NCI-H226 (cell line): Measurements from ENCODE around the gene AHRR.
"Not testable (repeated sequence)": the region's sequence is repeated elsewhere in the genome, so short reads cannot be mapped to it uniquely, and the experiment has no call there.

Source experiments
- DNase-seq: peaks from one replicate; pipeline ENCODE4 v3.0.0-alpha.2; 2015

The AHRR gene

GRCh38 chr5:398475-399295 lies 77.2 kb downstream of the AHRR start:
- no peak for DNase-seq

- DNase-seq = no peak
Measured at GRCh38 chr5:399296-400281, 78.1 kb downstream of the AHRR start.

GRCh38 chr5:400282-401145 lies 79.0 kb downstream of the AHRR start:
- no peak for DNase-seq

GRCh38 chr5:401146-402034 lies 79.9 kb downstream of the AHRR start:
- DNase-seq = no peak

DNA sequence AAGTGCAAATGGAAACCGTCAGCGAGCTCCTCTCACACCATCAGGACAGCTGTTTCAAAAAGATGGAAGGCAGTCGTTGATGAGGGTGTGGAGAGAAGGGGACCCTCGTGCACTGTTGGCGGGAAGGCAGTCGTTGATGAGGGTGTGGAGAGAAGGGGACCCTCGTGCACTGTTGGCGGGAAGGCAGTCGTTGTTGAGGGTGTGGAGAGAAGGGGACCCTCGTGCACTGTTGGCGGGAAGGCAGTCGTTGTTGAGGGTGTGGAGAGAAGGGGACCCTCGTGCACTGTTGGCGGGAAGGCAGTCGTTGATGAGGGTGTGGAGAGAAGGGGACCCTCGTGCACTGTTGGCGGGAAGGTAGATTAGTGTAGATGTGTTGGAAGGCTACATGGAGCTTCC lies 80.7 kb downstream of the AHRR start:
- not testable (repeated sequence) for DNase-seq

GRCh38 chr5:402615-403359 lies 81.3 kb downstream of the AHRR start:
- no peak for DNase-seq

DNA sequence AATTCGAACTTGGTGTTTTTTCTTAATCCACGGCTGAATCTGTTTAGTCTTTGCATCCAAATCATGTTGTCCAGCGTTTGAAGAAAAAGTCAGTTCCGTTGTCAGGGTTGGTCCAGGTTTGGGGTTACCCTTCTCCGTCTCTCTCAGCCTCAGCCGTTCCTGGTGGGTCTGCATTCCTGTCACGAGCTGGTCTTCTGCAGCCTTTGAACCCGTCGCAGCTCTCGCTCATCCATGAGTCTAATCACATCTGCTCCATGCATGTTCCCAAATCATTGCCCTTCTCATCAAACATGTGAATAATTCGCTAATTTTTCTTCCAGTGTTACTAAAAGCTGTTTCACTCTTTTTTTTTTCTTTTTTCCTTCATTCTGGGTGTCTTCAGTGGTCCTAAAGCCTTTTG lies 82.5 kb downstream of the AHRR start:
- no peak for DNase-seq

DNA sequence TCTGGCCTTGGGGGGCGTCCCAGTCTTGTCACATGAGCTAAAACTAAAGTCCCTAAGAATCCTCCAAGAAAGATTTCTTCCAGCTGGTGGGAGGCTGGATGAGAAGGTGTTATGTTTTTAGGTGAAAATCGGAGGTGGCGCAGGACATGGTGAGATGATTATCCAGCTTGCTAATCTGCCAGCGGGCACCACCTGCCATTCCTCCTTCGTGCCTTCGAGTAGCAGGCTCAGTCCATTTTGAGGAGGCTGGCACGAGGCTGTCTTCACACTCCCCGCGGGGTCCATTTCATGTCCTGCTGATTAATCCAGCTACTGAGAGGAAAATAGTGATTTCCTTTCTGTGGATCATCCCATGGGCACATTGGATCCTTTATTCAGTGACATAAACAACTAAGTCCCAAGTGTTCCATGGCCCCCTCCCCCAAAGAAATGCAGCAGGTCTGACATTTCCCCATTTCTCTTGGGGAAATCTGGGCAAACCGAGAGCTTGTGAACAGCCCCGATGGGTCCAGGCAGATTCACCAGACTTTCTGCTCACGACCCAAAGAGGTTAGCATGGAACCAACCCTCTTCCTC lies 83.2 kb downstream of the AHRR start:
- DNase-seq = no peak

DNA sequence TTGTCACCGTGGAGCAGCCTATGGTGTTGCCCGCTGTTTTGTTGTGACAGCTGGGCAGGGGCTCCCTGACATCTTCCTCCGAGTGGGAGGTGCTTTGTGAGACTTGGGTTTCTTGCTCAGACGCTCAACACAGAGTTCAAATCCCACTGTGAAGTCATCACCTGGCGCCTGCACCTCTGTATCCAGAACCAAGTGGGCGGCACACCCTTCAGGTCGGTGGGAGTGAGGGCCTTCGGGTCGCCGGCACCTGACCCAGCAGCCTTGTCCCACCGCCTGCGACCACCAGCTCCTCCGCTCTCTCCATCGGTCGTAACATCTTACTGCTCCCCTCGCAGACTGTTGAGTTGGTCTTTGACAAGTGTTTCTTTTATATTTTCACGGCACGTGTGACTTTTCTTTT lies 83.9 kb downstream of the AHRR start:
- no peak for DNase-seq

- DNase-seq = no peak
Measured at GRCh38 chr5:406041-406440, 84.5 kb downstream of the AHRR start.

GRCh38 chr5:407051-407450 lies 85.5 kb downstream of the AHRR start:
- no peak for DNase-seq

- DNase-seq = no peak
Measured at GRCh38 chr5:407801-408268, 86.3 kb downstream of the AHRR start.

- DNase-seq = no peak
Measured at GRCh38 chr5:410911-411517, 89.5 kb downstream of the AHRR start.

DNA sequence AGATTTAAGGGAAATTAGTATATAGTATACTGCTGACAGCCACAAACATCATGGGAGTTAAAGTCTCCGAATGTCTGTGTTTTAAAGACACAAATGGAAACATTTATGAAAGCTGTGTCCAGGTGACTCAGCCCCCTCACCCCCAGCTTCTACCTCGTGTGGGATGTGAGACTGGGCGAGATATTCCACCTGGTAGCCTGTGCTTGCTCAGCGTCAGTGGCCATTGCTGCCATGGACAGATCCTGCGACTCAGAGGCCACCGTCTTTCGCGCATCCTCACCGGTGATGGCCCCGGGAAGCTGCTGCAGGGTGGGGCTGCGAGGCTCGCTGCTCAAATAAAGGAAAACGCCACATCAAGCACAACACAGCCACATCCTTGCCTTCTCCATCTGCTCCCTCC lies 90.2 kb downstream of the AHRR start:
- DNase-seq = no peak

DNA sequence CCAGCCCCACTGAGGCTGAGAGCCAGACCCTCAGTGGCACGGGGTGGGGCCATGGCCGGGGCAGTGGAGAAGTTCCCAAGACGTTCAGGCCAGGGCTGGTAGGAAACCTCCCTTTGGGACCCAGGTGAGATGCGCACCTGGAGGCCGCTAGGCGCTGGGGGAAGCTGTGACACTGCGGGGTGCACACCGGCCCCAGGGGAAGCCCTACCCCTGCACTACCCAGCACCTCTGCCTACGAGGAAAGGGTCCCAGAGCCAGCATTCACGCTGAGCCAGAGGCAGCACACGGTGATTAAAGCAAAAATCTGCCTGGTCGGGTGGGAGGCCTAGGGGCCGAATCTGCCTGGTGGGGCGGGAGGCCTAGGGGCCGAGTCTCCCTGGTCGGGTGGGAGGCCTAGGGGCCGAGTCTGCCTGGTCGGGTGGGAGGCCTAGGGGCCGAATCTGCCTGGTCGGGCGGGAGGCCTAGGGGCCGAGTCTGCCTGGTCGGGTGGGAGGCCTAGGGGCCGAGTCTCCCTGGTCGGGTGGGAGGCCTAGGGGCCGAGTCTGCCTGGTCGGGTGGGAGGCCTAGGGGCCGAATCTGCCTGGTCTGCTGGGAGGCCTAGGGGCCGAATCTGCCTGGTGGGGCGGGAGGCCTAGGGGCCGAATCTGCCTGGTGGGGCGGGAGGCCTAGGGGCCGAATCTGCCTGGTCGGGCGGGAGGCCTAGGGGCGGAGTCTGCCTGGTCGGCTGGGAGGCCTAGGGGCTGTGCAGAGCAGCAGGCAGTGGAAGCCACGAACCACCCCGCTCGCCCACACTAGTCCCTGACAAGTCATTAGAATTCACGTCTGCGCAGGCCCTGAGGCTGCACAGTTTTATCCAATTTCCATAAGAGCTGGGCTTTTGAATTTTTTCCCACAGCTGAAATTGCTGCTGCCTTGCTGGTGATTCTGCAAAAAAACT lies 93.7 kb downstream of the AHRR start:
- DNase-seq = not testable (repeated sequence)

- no peak for DNase-seq
Measured at GRCh38 chr5:415928-416635, 94.6 kb downstream of the AHRR start.

GRCh38 chr5:416636-416960 lies 95.1 kb downstream of the AHRR start:
- DNase-seq = no peak
